PC-9 (cell line): ENCODE results near the gene IGSF6. TPM values are rescaled to one million over a fixed set of nuclear protein-coding genes. Genes with fewer than 3 reads are reported as not detected.
"Not testable (repeated sequence)": the region's sequence is repeated elsewhere in the genome, so short reads cannot be mapped to it uniquely, and the experiment has no call there.

ENCODE experiments used
- BruUV-seq: library from RNA; stranded (reverse); fragments of 400-500 nt; replicated peaks from 2 replicates; lab custom pipeline; 2021; lab: Mats Ljungman, UMichigan
- CTCF ChIA-PET: fragments of 300-600 bp; sonication (Branson Sonifier 250); formaldehyde crosslinking; loops from one replicate; lab custom pipeline; 2022; ENCODE audit warnings: antibody characterized with exemption; lab: Charles Lee
- POLR2A ChIA-PET: fragments of 300-600 bp; sonication (Branson Sonifier 250); formaldehyde crosslinking; loops from one replicate; lab custom pipeline; 2022; ENCODE audit warnings: antibody characterized with exemption; ENCODE audit not compliant: unreplicated experiment; lab: Charles Lee
- DNase-seq, 2 experiments: peaks; one replicate each; pipeline versions ENCODE4 v3.0.0 to v3.0.0-alpha.2; 2015 to 2022; ENCODE audit warnings: mixed read lengths in 1 of 2
- H2AFZ ChIP-seq: fragments of 200-600 bp; sonication (generic); 2 replicates; pipeline ENCODE4 v1.8.1; 2017; ENCODE audit warnings: antibody characterized with exemption
- H3F3A ChIP-seq: fragments of 200-600 bp; sonication (generic); 2 replicates; pipeline ENCODE4 v1.8.1; 2017; ENCODE audit warnings: antibody characterized with exemption, mild to moderate bottlenecking, low read depth; ENCODE audit not compliant: insufficient read depth
- H3K27ac ChIP-seq: fragments of 200-600 bp; sonication (generic); 2 replicates; pipeline ENCODE4 v1.6.1; 2016; ENCODE audit warnings: mixed run types
- H3K27me3 ChIP-seq: fragments of 200-600 bp; sonication (generic); 2 replicates; pipeline ENCODE4 v1.6.1; 2016; ENCODE audit warnings: low read depth, mixed run types; ENCODE audit not compliant: insufficient read depth
- H3K36me3 ChIP-seq: fragments of 200-600 bp; sonication (generic); 2 replicates; pipeline ENCODE4 v1.6.1; 2016; ENCODE audit warnings: low read depth, mixed run types
- H3K4me1 ChIP-seq: fragments of 200-600 bp; sonication (generic); replicated peaks from 2 replicates; pipeline ENCODE4 v1.6.1; 2016; ENCODE audit warnings: mixed run types; ENCODE audit not compliant: insufficient read depth
- H3K4me2 ChIP-seq: fragments of 200-600 bp; sonication (generic); 2 replicates; pipeline ENCODE4 v1.6.1; 2017; ENCODE audit warnings: mixed run types
- H3K4me3 ChIP-seq: fragments of 200-600 bp; sonication (generic); 2 replicates; pipeline ENCODE4 v1.6.1; 2016; ENCODE audit warnings: mixed run types
- H3K79me2 ChIP-seq: fragments of 200-600 bp; sonication (generic); 2 replicates; pipeline ENCODE4 v1.6.1; 2017; ENCODE audit warnings: low read depth, mixed run types
- H3K9me2 ChIP-seq: fragments of 200-600 bp; sonication (generic); 2 replicates; pipeline ENCODE4 v1.8.1; 2017; ENCODE audit warnings: mild to moderate bottlenecking; ENCODE audit not compliant: insufficient read depth
- H3K9me3 ChIP-seq: fragments of 200-600 bp; sonication (generic); 2 replicates; pipeline ENCODE4 v1.8.1; 2016; ENCODE audit warnings: low read depth; ENCODE audit not compliant: insufficient read depth
- H4K20me1 ChIP-seq: fragments of 200-600 bp; sonication (generic); 2 replicates; pipeline ENCODE4 v1.8.1; 2017; ENCODE audit not compliant: insufficient read depth
- CTCF ChIP-seq: fragments of 200-600 bp; sonication (generic); conservative IDR thresholded peaks from 2 replicates; pipeline ENCODE4 v1.6.1; 2017; ENCODE audit warnings: mixed run types, antibody characterized with exemption, mild to moderate bottlenecking, moderate library complexity
- EZH2 ChIP-seq: fragments of 200-600 bp; sonication (generic); IDR thresholded peaks from 2 replicates; pipeline ENCODE4 v1.8.0; 2017; ENCODE audit warnings: antibody characterized with exemption, low read depth
- intact Hi-C: fragments of 100-400 bp; cut with micrococcal nuclease; formaldehyde crosslinking; loops from one replicate; pipeline ENCODE4 v1.10.0; 2022; ENCODE audit not compliant: unreplicated experiment
- total RNA-seq: library from RNA; stranded (reverse); gene quantifications from 2 replicates; pipeline ENCODE4 v1.2.3, GENCODE V29; 2021

The IGSF6 gene
- total RNA-seq, 1 experiment from 2014 or later: not detected

GRCh38 chr16:21653571-21653970 is 1.2 kb upstream of the IGSF6 start:
- CTCF ChIA-PET: no interaction called here

GRCh38 chr16:21651515-21651914 is 893 bp downstream of the IGSF6 start:
- CTCF ChIA-PET: interaction anchor here (0.6 kb wide), 1 partner anchor 428 kb away, joined by 3 read pairs; no protein-coding TSS in a partner anchor

More at GRCh38 chr16:21653571-21653970, 1.2 kb upstream of the IGSF6 start:
- no peaks in the 10 kb centered on the region for H3K4me1 ChIP-seq
- intact Hi-C loops: no loop called here
- H3F3A ChIP-seq: peaks cover 26% of the 10 kb centered on the region; the same call in 1 of the 2 replicates
- H3K27me3 ChIP-seq: no peaks in the 10 kb centered on the region
- no peak overlapping the region for H3K27ac ChIP-seq
- no peak for DNase-seq
- H3K79me2 ChIP-seq: peaks cover 9% of the 10 kb centered on the region; the same call in 1 of the 2 replicates
- no TSS peak for BruUV-seq
- POLR2A ChIA-PET: no interaction called here
- no peaks in the 10 kb centered on the region for H3K9me2 ChIP-seq
- TF ChIP-seq CTCF (no peak), EZH2 (no peak)
- H3K9me3 ChIP-seq: no peaks in the 10 kb centered on the region
- no peak overlapping the region for H3K4me3 ChIP-seq
- H3K36me3 ChIP-seq: no peaks in the 10 kb centered on the region
- H3K4me2 ChIP-seq: no peak overlapping the region
- H2AFZ ChIP-seq: no peak overlapping the region
- H4K20me1 ChIP-seq: no peaks in the 10 kb centered on the region

GRCh38 chr16:21650521-21650920 is 1.9 kb downstream of the IGSF6 start:
- no peak for TF ChIP-seq EZH2
- TF ChIP-seq CTCF: no peak
- BruUV-seq: no TSS peak
- H4K20me1 ChIP-seq: peaks cover 4% of the 10 kb centered on the region; the same call in 1 of the 2 replicates
- no peak overlapping the region for H3K4me2 ChIP-seq
- no peaks in the 10 kb centered on the region for H3K9me2 ChIP-seq
- ChIA-PET CTCF (no interaction called here), POLR2A (interaction anchor here (0.6 kb wide), 1 partner anchor 72 kb away, joined by 12 read pairs; no protein-coding TSS in a partner anchor)
- peaks cover 29% of the 10 kb centered on the region for H3K79me2 ChIP-seq
- H3K36me3 ChIP-seq: peaks cover 12% of the 10 kb centered on the region; the same call in 1 of the 2 replicates
- H3K4me1 ChIP-seq: no peaks in the 10 kb centered on the region
- H3K9me3 ChIP-seq: no peaks in the 10 kb centered on the region
- H3K4me3 ChIP-seq: no peak overlapping the region
- H2AFZ ChIP-seq: no peak overlapping the region
- no peak for DNase-seq
- intact Hi-C loops: no loop called here
- no peaks in the 10 kb centered on the region for H3K27me3 ChIP-seq
- H3F3A ChIP-seq: peaks cover 14% of the 10 kb centered on the region; the same call in 1 of the 2 replicates
- no peak overlapping the region for H3K27ac ChIP-seq

More at GRCh38 chr16:21651515-21651914, 893 bp downstream of the IGSF6 start:
- H3K4me3 ChIP-seq: no peak overlapping the region
- POLR2A ChIA-PET: interaction anchor here (0.6 kb wide), 1 partner anchor 348 kb away, joined by 3 read pairs; no protein-coding TSS in a partner anchor
- H3K36me3 ChIP-seq: peaks cover 7% of the 10 kb centered on the region; the same call in 1 of the 2 replicates
- intact Hi-C loops: no loop called here
- H4K20me1 ChIP-seq: no peaks in the 10 kb centered on the region; the same call in 1 of the 2 replicates
- H3K27ac ChIP-seq: no peak overlapping the region
- DNase-seq: no peak
- H2AFZ ChIP-seq: no peak overlapping the region
- H3K9me2 ChIP-seq: no peaks in the 10 kb centered on the region
- TF ChIP-seq CTCF (no peak), EZH2 (no peak)
- no peaks in the 10 kb centered on the region for H3K9me3 ChIP-seq
- no peaks in the 10 kb centered on the region for H3K27me3 ChIP-seq
- no peak overlapping the region for H3K4me2 ChIP-seq
- BruUV-seq: no TSS peak
- H3F3A ChIP-seq: peaks cover 24% of the 10 kb centered on the region; the same call in 1 of the 2 replicates
- H3K4me1 ChIP-seq: no peaks in the 10 kb centered on the region
- H3K79me2 ChIP-seq: peaks cover 23% of the 10 kb centered on the region; the same call in 1 of the 2 replicates

GRCh38 chr16:21649826-21650406 is 2.5 kb downstream of the IGSF6 start:
- H3K27me3 ChIP-seq, H3K4me3 ChIP-seq, intact Hi-C loops, DNase-seq, H3K9me2 ChIP-seq, BruUV-seq, H3K27ac ChIP-seq, H4K20me1 ChIP-seq, H3K9me3 ChIP-seq, H3K4me2 ChIP-seq, H3K4me1 ChIP-seq, CTCF ChIA-PET, H2AFZ ChIP-seq: not testable (repeated sequence)
- H3K79me2 ChIP-seq: peaks cover 29% of the 10 kb centered on the region
- peaks cover 13% of the 10 kb centered on the region; the same call in 1 of the 2 replicates for H3F3A ChIP-seq
- POLR2A ChIA-PET: interaction anchor here (0.6 kb wide), 1 partner anchor 11 kb away, joined by 6 read pairs; no protein-coding TSS in a partner anchor
- H3K36me3 ChIP-seq: peaks cover 12% of the 10 kb centered on the region; the same call in 1 of the 2 replicates
